GM19324 (cell line): ENCODE data around the gene CENPB.

Experiments used
- ATAC-seq: cut with Tn5 transposase; IDR thresholded peaks from one replicate; pipeline ENCODE4 v1.9.1; 2021; ENCODE audit warnings: mild to moderate bottlenecking, moderate library complexity; ENCODE audit not compliant: unreplicated experiment, low FRiP score

Gene CENPB

DNA sequence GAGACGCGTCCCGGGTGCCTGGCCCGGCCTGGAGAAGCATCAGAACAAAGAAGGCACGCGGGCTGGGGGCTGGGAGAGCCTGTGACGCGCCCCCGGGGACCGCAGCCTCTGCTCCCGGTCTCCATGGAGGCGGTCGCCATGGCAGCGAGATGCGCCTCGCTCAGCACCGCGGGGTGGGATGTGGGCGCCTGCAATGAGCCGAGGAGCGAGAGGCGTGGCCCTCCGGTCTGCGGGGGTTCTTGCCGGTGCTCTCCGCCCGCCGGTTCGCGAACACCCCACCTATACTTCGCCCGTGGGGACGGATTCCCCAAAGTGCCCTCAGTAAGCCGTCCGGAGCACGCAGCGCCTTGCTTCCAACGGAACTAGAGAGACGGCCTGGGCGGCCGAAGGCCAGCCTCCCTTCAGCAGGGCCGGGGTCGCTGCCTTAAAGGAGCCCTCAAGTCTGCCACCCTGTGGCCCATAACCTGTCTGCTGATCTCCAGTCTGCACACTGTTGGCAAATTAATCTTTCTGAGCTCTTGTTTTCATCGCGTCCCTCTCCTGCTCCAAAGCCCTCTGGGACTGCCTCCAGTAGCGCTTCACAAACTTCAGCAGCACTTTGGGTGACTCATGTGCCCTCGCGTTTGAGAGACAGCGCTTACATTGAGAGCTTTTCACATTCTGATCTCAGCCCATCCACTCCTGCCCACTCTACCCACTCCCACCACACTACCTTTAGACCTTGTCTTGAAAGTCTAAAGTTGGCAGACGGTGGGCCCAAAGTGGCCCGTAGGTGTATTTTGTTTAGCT lies 18.0 kb downstream of the CENPB start:
- peak; percentile 28 for ATAC-seq

DNA sequence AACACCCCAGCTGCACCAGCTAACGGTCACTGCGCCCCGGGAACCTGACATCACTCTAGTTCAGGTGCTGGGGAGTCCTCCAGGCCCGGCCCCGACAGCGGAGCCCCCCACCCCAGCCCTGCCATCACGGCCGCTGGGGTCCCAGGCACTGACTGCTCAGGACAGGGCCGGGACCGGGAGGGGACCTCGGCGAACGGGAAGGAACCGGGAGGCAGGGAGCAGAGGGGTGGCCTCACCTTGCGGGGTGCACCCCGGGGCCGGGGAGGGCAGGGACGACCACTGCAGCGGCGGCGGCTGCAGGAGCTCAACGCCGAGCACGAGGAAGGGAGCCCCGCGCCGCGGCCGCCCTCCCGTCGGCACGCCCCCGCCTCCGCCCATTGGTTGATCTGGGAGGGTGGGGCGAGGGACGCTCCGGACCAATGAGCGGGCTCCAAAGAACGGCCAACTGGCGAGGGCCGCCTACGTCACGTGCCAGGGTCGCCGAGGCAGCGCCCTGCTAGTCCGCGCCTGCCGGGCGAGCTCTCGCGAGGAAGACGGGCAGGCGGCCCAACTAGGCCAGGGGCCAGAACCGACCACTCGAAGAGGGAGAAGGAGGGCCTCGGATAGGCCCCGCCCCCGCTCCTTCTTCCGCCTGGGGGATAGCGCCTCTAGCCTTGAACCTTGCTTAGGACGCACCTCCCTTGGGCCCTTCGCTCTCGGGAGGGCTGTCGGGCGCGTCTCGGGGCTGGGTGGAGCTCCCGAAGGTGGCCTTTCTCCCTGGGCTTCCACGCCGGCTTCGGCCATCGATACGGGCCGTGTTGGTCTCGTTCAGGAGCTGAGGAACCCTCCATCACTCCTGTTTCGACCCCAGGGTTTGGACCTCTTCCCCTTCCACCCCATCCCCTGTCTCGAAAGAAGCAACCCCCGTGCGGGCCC lies 18.9 kb downstream of the CENPB start, which contains the start of gene ADISSP:
ADISSP (minus strand) TSS at position 327 of the 915 bp plus-strand sequence. CDS start 7,653 bp downstream, outside the sequence.
- ATAC-seq: peak; percentile 95

DNA sequence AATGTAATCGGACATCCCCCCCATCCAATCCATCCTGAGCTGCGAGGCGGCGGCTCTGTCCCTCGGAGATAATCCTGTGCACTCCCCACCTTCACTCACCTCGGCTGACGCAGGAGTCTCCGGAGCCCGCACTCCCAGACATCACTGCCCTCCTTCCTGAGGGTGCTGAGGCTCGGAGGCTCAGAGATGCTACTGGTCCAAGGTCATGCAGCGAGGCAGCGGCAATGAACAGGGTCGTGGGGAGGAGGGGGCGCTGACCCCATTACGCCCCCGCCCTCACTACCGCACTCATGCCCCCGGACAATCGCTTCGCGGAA lies 19.5 kb downstream of the CENPB start:
- no peak for ATAC-seq

DNA sequence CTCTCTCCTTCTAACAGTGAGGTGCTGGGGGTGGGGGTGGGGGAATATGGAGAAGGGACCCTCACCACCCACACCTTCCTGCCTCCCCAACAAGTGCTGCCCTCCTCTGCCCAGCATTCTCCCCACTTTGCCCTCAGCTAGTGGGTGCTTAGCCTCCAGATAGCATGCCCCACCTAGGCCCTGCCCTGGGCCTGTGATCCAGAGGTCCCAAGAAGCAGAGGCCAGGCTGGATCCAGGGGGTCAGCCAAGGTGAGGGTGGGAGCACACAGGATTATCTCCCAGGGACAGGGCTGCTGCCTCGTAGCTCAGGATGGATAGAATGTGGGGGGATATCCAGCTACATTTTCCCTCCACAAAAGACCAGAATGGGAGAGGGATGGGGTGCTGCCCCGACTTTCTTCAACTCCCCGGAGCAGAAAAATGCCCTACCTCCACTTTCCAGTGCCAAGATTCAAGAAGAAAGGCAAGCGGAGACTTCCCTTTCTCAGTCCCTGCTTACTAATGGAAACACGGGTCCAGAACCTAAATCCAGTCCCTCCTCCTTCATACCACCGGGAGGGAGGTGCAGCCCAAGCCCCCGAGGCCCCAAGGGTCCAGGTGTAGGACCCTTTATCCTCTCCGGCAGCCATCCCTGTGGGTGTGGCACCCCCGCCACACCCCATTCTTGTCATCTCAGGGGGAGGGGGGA lies 20.0 kb downstream of the CENPB start:
- no peak for ATAC-seq

DNA sequence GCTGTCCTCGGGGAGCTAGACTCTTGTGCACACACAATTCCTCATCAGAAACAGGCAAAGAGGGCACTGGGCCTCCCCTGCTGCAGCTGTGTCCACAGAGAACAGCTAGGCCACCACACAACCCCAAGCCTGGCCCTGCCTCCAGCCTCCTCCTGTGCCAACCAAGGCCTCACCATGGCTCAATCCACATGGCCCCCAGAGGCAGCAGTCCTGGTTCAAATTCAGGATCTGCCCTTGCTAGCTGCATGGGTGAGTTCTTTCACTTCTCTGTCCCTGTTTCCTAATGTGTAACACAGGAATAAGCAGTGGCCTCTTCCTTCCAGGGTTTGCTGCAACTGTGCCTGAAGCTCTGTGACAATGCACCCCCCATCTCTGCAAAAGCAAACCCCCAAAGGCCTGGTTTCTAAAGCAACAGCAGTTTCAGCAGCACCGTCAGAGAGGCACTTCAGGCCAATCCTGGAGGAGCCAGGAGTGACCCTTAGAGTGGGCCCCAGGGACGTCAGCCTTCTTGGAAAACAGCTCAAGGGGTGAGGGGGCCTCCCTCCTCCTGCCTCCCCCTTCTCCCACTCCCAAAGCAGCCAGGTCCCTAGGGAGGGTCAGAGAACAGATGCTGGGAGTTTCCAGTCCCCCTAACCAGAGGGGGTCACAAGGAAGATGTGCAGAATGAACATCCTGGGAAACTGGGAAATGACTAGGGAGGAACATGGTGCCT lies 21.2 kb downstream of the CENPB start:
- no peak for ATAC-seq

DNA sequence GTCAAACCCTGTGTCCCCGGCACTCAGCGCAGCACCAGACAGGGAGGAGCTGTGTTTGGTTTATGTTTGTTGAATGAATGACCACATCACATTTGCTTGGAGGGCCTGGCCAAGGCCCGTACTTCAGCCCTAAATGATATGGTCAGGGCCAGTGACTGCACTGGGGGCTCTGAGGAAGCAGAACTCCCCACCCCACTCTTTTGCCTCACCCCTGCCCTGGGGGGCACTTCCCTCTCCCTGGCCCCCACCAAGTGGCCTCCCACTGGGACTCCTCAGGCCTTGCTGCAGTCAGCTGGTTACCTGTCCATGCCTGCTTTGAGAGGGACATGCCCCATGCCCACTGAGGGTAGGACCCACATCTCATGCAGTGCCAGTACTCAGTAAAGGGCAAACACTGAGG lies 21.9 kb downstream of the CENPB start:
- ATAC-seq: no peak

DNA sequence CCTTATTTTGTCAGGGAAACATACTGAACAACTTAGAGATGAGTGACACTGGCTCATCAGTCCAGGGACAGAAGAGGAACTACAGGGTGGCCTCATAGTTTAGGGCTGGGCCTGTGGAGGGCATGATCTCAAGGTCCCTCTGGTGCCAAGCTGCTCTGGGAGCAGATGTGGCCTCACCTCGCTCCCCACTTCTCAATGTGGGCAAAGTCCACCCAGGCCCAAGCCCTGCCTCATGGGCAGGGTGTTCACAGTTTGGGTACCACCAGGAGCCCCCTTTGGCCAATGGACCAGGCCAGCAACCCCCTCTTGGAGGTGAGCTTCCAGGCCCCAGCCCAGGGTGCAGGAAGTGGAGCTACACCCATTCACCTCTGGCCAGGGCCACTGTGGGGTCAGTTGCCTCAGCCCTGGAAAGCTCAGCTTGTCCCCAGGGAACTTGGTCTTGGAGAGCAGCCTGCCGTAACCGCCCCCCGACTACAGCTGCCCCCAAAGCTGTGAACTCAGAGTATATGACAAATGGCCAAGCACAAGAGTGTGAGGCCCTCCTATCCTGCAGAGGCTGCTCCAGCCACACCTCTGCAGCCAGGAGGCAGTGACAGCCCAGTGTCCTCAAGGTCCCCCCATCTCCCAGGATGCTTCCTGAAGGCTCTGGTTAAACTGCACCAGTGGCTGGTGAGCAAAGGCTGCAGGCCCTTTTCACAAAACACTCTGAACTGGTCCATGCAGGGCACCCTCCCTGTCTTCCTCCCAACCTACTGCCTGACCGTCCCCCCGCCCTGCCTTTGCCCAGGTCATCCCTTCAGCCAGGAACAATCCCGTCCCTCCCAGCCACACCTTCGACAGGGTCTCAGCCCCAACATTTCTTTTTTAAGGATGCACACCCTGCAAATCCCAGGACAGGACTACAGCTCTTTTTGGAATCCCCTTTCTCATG lies 22.6 kb downstream of the CENPB start:
- ATAC-seq: no peak

DNA sequence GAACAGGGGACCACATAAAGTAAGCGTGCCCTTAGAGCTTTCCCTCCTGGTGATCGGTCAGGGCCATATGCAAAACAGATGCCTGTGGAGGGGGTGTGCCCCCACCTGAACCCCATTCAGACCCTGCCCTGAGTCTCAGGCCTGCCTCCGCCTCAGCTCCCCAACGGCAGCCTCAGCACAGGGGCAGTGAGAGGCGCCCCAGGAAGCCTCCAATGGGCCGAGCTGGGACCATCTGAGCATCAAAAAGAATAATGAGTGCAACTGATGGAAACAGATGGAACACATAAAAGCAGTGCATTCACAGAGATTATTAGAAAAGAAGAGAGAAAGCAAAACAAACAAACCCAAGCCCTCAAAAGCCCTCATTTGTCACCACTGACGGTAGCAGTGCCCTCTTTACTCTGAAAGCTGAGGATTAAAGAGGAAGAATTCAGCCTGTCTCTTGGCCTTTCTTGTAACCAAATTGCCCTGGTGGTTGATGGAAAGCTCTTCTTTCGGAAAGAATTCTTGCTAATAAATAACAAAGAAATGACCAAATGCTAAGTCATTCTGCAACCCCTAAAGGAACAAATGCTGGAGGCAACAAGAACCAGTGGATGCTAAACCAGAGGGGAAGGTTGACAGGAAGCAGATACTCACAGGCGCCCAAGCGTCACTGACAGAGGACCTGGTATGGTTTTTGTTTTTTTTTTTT lies 25.7 kb downstream of the CENPB start:
- no peak for ATAC-seq

DNA sequence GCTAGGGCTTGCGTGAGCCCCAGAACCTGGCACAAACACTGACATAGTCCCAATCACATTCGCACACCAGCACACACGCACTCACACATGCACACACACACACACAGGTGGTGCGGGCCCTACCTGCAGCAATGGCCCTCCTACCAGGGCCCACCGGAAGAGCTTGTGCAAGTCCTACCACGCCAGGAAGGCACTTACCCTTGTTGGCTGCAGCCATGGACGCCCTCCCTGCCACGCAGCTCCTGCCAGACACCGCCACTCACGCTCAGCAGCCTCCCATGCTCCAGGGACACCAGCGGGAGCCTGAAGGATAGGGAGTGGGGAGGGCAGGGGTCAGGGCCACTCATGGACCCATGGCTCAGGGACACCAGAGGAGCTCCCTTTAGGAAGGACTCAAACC lies 26.7 kb downstream of the CENPB start:
- ATAC-seq: no peak

DNA sequence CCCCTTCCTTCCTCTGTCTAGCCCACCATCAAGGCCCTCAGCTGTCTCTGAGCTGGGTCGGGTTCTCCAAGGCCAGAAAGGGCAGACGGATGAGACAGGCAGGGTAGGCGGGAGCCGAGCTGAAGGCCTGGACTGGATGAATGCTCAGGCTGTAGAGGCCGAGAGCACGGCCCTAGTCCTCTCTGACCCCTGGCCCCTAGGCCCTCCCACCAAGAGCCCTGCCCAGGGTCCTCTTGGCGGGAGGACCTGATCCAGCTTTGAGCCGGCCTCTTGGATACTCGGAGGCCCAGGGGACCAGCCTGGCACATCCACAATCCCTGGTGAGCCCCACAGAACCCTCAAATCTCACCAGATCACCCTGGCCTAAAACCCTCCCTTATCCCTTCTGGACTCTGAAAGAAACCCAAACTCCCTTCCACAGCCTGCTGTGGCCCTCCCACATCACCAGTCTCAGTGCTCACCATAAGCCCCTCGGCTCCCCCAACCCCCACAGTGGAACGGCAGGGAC lies 27.2 kb downstream of the CENPB start:
- no peak for ATAC-seq

DNA sequence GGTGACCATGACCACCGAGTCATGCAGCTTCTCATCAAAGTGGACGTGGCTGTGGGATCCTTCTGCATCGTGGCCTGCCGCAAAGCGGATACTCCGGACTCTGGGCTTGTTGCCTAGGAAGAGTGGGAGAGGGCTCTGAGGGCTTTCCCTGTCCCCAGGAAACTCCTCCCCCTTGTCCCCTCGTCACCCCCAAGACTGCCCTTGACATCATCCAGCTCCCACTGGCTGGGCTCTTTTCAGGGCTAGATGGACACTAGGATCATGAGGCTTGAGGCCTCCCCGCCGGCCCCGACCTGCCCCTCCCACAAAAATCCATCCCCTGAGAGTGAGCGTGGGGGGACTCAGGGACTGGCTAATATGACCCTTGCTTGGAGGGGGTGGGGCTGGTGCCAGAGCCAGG lies 28.0 kb downstream of the CENPB start:
- no peak for ATAC-seq

DNA sequence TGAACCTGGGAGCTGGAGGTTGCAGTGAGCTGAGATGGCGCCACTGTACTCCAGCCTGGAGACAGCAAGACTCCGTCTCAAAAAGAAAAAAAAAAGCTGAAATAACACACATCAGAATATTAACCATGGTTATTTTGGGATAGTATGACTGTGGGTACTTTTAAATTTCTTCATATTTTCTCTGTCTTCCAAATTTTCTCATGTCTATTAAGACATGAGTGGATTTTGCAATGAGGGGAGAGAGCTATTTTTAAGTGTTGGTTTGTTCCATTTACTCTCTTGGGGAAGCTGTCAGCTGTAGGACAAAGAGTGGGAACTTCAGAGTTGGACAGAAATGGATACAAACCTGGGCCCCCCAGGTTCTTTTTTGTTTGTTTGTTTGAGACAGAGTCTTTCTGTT lies 29.3 kb downstream of the CENPB start:
- no peak for ATAC-seq

DNA sequence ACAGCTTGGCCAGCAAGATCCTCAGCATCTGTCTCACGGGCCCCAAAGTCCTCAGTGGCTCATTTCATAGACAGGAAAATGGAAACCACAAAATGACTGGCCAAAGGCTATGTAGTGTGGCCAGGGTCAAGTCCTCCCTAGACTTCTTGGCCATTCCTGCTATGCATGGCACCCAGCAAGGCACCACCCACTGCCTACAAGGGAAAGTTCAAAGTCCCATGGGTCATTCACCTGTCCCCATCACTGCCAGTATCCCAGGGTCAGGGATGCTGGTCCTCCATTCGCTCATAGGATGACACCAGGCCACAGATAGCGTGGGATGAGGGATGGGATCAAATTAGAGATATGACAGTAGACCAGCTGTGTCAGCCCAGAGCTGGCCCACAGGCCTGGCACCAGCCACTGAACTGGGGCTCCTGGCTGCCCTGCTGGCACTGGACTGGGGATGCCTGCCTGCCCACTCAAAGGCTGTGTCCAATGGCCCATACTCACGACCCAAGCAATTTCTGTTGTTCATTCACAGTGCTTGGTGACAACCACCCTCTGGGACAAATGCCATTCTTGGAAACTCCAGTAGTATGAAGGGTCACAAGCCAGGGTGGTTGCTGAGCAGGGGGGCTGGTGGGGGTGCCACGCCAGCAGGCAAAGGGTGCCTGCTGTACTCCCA lies 30.6 kb downstream of the CENPB start:
- ATAC-seq: no peak

DNA sequence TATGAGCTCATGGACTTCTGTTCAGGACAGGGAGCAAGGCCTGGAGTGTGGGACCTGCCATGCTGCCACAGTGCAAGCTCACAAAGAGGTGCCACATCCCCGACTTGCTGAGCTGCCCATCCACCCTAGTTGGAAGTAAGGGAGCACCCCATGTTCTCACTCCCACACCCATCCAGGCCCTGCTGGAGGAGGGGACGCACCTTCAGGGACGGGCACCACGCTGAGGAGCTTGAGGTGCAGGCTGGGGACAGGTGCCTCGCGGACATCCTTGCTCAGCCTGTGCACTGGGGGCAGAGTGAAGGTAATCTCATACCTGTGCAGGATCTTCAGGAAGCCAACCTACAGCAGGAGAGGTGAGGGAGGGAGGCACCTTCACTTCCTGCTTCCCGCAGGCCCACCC lies 31.3 kb downstream of the CENPB start:
- no peak for ATAC-seq

DNA sequence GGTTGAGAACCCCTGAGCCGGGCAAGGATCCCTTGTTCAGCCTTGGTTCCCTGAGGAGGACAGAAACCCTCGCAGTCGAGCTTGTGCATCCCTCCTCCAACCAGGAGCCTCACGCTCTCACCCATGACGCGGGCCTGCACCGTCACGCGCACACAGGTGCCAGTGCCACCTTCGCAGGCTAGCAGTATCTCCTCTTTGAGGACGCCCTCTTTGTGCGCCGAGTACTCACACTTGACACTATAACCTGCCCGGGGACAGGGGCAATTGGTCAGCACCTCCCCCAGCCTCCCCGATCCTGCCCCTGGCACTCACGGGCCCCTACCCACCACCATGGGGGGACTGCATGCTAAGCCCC lies 32.3 kb downstream of the CENPB start:
- ATAC-seq: no peak

DNA sequence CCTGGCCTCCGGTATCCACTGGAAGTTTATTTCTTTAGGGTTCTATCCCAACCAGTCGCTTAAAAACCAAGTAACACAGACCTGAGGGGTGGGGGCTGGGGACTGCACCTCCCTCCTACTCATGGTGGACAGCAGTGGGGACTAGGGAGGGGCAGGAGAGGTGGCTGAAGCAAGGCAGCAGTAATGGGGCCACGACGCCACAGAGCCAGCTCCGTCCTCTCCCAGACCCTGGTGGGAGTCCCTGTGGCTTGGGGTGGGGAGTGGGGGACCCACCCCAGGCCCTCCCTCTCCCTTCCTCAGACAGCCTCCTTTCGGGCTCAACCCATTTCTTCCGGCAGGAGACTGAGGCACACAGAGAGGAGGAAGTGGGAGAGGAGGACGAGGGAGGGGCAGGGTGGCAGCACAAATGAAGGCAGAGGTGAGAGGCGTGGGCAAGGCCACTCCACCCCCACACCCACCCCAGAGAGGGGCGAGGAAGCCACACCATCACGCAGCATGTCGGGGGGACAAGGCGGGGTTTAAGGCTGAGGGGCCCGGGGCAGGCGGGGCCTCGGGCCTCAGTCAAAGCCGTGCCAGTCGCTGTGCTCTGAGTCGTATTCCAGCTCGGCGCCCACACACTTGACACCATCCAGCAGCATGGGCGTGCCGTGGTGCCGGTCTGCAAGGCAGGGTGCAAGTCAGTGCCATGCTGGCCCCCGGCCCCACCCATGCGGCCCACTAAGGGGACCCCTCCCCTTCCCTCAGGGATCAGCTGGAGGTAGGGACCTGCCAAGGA lies 32.9 kb downstream of the CENPB start:
- ATAC-seq: no peak

DNA sequence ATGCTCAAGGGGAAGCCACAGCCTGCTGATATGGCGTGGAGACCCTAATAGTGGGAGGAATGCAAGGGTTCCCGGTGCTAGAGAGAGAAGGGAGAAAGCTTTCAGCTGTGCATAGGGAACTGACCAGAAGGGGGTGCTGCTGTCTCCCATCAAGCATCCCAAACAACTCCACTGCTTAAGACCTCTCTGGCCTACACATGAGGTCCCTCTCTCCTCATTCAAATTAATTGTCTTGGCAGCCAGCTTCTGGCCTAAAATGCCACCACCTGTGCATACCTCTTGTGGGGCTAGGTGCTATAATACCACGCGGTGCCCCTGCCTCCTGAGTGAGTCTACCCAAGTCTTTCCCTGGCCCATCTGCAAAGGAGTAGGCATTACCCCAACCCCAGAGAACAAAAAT lies 33.4 kb downstream of the CENPB start:
- ATAC-seq: no peak

DNA sequence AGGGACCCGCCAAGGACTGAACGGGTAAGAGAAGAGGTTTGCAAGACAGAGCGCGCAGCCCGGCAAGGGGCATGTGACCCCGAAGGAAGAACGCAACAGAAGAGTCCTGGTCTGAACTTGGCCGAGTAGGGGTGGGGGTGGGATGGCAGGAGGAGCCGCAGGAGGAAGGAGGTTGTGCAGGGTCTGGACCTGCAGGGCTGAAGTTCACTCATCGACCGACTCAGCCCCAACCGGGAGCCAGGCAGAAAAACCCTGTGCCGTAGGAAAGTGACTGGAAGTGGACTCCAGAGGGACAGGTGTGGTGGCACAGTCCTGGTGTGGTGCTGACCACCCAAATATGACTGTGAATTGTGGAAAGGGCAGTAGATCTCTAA lies 34.2 kb downstream of the CENPB start:
- no peak for ATAC-seq
